Muscle layer of duodenum (tissue), 2 donors: ENCODE data around the gene ZNF593OS.

ENCODE experiments used
- H3K27ac ChIP-seq: one replicate; pipeline ENCODE4 v1.7.0; 2013; ENCODE audit warnings: mild to moderate bottlenecking, low read length
- H3K27me3 ChIP-seq: one replicate; pipeline ENCODE4 v1.7.0; 2013; ENCODE audit warnings: low read depth, mild to moderate bottlenecking, control low read depth, low read length
- H3K36me3 ChIP-seq, 2 donors: one replicate each; pipeline ENCODE4 v1.7.0; 2013; ENCODE audit warnings: low read length in 2 of 2, control low read depth in 1 of 2, mild to moderate bottlenecking in 1 of 2; ENCODE audit not compliant: insufficient read depth in 2 of 2, control insufficient read depth in 1 of 2
- H3K4me1 ChIP-seq, 2 donors: one replicate each; pipeline ENCODE4 v1.7.0; 2013; ENCODE audit warnings: low read length in 2 of 2, mild to moderate bottlenecking in 2 of 2, control low read depth in 1 of 2, moderate library complexity in 1 of 2; ENCODE audit not compliant: insufficient read depth in 2 of 2, control insufficient read depth in 1 of 2
- H3K4me3 ChIP-seq, 2 donors: one replicate each; pipeline ENCODE4 v1.7.0; 2013; ENCODE audit warnings: low read length in 2 of 2, low read depth in 1 of 2, mild to moderate bottlenecking in 1 of 2
- H3K9me3 ChIP-seq, 2 donors: one replicate each; pipeline ENCODE4 v1.7.0; 2013; ENCODE audit warnings: low read length in 2 of 2, control low read depth in 1 of 2, mild to moderate bottlenecking in 1 of 2; ENCODE audit not compliant: control insufficient read depth in 1 of 2
- donor health status: healthy.

Gene ZNF593OS

GRCh38 chr1:26121854-26122773, 49.5 kb downstream of the ZNF593OS start:
- peak overlapping the region; percentile 52 for H3K27ac ChIP-seq
- H3K9me3 ChIP-seq, result no peaks in the 10 kb centered on the region
- H3K4me3 ChIP-seq, result no peak overlapping the region
- H3K4me1 ChIP-seq, result peaks cover 4 to 33% of the 10 kb centered on the region in 2 donors
- H3K27me3 ChIP-seq, result no peaks in the 10 kb centered on the region
- H3K36me3 ChIP-seq, result peaks cover 4 to 19% of the 10 kb centered on the region in 2 donors

- Histone ChIP-seq H3K27me3 (no peaks in the 10 kb centered on the region), H3K4me1 (peaks cover 4 to 27% of the 10 kb centered on the region in 2 donors), H3K27ac (no peak overlapping the region), H3K4me3 (no peak overlapping the region), H3K9me3 (no peaks in the 10 kb centered on the region), H3K36me3 (peaks cover 12 to 19% of the 10 kb centered on the region in 2 donors)
These were observed 51.6 kb downstream of the ZNF593OS start for GRCh38 chr1:26119892-26120608.
